ENCODE results near the gene ANKRD10. TPM values are rescaled to one million over a fixed set of nuclear protein-coding genes. Genes with fewer than 3 reads are reported as not detected.

The ANKRD10 gene
- total RNA-seq, 1 donor from 2014 or later, result 134 TPM

DNA sequence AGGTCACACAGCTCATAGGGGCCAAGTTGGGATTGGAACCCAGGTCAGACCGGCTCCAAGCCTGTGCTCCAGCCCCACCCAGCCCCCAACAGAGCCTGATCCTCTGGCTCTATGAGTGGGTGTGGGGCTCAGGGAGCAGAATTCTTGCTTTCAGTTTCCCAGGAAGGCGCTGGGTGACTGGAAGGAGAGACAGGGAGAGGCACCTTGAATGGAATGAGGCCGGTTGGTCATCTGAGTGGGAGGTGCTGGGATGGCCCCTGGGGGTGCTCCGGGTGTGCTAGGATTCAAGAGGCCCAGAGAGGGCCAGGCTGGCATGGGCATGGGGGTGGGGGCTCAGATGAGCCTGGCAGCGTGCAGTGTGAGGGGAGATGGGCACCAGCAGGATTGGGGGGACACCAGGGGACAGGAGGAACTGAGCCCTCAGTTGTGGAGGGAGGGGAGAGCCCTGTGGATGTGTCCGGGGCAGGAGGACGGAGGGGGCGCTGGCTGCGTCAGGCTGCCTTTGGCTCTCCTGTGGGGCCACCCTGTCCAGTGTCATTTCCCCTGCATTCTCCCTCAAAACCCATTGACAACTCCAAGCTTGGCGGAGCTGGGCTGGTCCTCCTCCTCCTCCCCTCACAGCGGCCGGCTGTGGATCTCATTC is 31.2 kb upstream of the ANKRD10 start:
- no peak for ATAC-seq
- no peak overlapping the region for H3K27ac ChIP-seq
- no peaks in the 10 kb centered on the region for H3K9me3 ChIP-seq
- no peak overlapping the region for H3K4me3 ChIP-seq
- no peaks in the 10 kb centered on the region for H3K36me3 ChIP-seq
- DNase-seq, result no peak
- no peaks in the 10 kb centered on the region for H3K4me1 ChIP-seq
- no peak for TF ChIP-seq CTCF (IDR thresholded peaks at IDR 0.05)
- no peaks in the 10 kb centered on the region for H3K27me3 ChIP-seq
- intact Hi-C loops (cut with DNase I), result no loop called here

- no peak overlapping the region for H3K4me3 ChIP-seq
- no peaks in the 10 kb centered on the region for H3K4me1 ChIP-seq
- no peak for DNase-seq
- TF ChIP-seq CTCF (IDR thresholded peaks at IDR 0.05), result no peak
- H3K27ac ChIP-seq, result no peak overlapping the region
- H3K9me3 ChIP-seq, result no peaks in the 10 kb centered on the region
- intact Hi-C loops (cut with DNase I), result no loop called here
- ATAC-seq, result no peak
- H3K27me3 ChIP-seq, result no peaks in the 10 kb centered on the region
- H3K36me3 ChIP-seq, result no peaks in the 10 kb centered on the region
These were observed 30.4 kb upstream of the ANKRD10 start for GRCh38 chr13:110944968-110945927.

- peak; percentile 55 for TF ChIP-seq CTCF (IDR thresholded peaks at IDR 0.05)
- H3K9me3 ChIP-seq, result no peaks in the 10 kb centered on the region
- no peak overlapping the region for H3K4me3 ChIP-seq
- ATAC-seq, result peak; percentile 84
- intact Hi-C loops (cut with DNase I), result no loop called here
- H3K27ac ChIP-seq, result no peak overlapping the region
- DNase-seq, result no peak
- no peaks in the 10 kb centered on the region for H3K4me1 ChIP-seq
- no peaks in the 10 kb centered on the region for H3K36me3 ChIP-seq
- H3K27me3 ChIP-seq, result no peaks in the 10 kb centered on the region
These were observed 29.5 kb upstream of the ANKRD10 start for GRCh38 chr13:110944121-110944967.

- no peak for ATAC-seq
- no peak for TF ChIP-seq CTCF (IDR thresholded peaks at IDR 0.05)
- intact Hi-C loops (cut with DNase I), result no loop called here
These were observed 27.5 kb upstream of the ANKRD10 start for GRCh38 chr13:110942248-110942981.

More at GRCh38 chr13:110942248-110942981, 27.5 kb upstream of the ANKRD10 start:
- H3K4me1 ChIP-seq, result no peaks in the 10 kb centered on the region
- H3K9me3 ChIP-seq, result no peaks in the 10 kb centered on the region
- no peaks in the 10 kb centered on the region for H3K36me3 ChIP-seq
- H3K27me3 ChIP-seq, result no peaks in the 10 kb centered on the region
- H3K27ac ChIP-seq, result no peak overlapping the region
- H3K4me3 ChIP-seq, result no peak overlapping the region
- DNase-seq, result no peak

Data from upper lobe of right lung (tissue), 1 donor.